HUDEP-2 (cell line): ENCODE data around the gene PTPRD.

Source experiments
- DNase-seq, 76 experiments: peaks; one replicate each; lab custom pipeline; 2025; ENCODE audit not compliant: unreplicated experiment in 76 of 76; lab: John Stamatoyannopoulos, UW

The PTPRD gene

DNA sequence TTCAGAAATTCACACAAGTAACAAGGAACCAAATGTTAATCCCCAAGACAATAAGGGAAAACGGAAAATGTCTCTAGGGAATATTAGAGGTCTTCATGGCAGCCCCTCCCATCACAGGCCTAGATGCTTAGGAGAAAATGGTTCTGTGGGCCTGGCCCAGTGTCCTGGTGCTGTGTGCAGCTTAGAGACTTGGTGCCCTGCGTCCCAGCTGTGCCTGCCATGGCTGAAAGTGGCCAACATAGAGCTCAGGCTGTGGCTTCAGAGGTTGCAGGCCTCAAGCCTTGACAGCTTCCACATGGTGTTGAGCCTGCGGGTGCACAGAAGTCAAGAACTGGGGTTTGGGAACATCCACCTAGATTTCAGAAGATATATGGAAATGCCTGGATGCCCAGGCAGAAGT lies 942.3 kb downstream of the PTPRD start:
- no peak for DNase-seq

DNA sequence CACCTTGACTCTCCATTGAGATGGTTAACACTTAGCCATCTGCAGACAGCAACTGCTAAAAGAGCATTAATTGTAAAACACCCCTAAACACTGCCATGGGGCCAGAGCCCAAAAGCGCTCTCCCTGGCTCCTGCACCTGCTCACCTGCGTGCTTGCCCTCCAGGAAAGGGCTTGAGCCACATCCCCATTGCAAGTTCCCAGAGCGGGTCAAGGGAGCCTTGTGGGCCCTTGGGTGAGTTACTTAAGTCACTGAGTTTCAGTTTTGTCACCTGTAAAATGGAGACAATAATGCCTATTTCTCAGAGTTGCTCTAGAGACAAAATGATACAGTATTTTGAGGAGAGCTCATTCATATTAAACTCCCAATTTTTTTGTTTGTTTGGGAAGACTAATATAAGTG lies 967.8 kb downstream of the PTPRD start:
- DNase-seq, result no peak

DNA sequence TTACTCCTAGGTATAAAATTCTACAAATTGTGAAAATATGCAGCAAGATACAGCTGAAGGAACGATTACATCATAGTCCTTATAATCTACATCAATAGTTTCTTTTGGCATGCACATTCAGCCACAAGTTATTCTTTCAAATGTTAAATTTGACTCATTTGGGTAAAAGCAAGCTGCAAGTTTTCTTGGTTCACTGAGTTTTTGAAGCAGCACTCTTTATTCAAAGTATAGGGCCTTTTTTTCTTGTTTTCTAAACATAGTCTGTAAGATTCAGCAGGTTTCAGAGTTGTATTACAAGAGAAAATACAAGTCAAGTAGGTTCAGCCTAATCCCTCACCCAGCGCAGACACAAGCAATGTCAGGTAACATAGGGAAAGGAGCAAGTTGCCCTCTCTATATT lies 981.5 kb downstream of the PTPRD start:
- DNase-seq, result no peak

DNA sequence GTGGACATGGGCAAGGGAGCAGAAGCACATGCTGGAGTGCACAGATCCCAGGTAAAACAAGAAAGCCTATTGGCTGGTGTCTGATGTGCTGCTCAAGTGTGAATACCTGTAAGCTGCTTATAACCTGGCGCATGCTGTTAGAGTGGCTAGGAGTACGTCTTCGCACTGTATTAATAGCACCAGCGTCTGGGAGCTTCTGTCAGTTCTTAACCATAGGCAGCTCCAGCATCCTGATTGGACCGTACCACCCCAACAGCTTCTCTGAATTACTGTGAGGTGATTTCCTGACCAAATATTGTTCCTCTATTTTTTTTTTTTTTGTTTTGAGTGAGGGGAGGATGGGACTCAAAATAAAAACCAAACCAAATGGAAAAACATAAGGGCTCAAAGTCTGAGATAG lies 987.6 kb downstream of the PTPRD start:
- no peak for DNase-seq

DNA sequence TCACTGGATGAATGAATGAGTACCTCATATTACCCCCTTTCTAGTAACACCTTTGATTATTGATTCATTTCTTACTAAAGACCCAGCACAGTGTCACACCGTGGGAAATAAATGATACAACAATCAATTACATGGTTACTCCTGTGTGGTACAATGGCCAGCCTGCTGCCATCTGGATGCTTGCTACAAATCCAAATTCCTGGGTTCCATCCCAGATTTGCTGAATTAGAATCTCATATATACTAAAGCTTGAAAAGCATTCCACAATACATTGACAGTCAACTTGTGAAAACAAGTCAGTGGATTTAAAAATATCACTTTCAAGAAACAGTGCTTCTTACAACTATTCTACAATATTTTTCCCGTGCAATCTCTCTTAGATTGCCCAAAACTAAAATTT lies 989.3 kb downstream of the PTPRD start:
- no peak for DNase-seq

DNA sequence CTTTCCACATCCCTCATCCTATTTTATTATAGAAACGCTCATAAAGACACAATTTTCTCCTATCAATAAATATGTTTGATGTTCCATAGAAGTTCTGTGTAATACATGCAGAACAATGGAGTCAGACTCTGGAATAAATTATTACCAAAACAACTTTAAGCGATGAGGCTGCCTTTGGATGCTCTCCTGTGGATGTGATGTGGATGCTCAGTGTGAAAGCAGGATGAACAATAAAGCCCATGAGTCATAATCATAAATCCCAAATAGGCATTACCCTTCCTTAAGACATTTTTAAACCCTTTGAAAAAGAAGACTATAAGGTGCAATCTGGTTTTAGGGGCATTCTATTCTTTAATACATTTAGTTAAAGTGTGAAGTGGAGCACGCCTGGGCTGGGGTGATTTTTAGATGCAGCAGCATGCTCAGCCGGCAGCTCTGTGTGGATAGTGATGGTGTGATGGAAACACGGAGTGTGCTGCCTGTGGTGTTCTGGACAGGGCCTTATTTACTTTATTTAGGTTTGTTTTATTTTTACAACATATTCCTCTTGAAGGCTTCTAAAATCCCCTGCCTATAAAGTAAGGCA lies 991.4 kb downstream of the PTPRD start:
- no peak for DNase-seq

DNA sequence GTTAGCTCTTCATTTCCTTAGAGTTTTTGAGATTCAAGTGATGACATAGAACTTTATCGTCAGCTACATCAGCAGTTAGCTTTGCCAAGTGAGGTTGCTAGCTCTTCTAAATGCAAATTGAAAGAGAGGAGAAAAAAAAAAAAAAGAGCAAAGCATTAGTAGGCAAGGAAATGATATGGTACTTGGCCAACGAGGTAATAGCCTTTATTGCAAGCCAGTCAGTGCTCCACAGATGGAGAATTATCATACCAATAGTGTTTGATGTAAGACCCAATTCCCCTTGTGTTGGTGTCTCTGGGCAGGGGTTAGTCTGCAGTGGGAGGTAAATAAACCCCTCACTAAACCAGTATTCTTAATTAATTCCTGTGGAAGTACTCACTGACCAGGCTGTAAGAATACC lies 992.1 kb downstream of the PTPRD start:
- no peak for DNase-seq

DNA sequence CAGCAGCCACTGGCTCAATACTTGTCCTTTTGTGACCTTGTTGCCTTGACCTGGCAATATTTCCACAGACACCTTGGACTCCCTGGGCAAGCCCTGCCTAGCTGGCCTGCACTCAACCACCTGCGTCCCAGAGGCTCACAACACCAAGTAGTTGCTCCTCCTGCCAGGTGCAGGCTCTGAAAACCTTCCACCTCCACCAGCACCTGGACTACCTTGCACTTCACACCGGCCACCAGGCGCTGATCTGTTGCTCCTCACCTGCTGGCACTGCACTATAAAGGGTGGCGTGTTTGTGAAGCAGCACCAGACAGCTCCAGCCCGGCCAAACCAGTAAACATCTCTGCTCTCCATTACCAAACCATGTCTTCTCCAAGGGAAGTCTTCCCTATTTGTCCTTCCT lies 997.7 kb downstream of the PTPRD start:
- no peak for DNase-seq

DNA sequence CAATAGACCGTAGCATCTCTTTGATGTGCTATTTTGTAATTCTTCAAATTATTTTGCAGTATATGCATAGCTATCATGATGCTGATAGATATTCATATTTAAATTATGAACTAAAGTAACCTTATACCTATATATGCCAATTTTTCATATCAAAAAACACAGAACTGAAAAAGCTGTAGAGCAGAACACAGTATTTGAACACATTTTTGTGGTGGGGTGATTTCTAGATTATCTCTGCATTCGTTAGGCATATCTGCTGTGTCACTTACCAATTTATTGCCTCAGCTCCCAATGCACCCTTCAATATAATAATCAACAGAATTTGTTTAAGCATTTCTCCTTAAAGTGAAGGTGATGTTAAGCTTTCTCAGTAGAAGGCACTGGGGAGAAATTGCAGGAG lies 998.2 kb downstream of the PTPRD start:
- no peak for DNase-seq

DNA sequence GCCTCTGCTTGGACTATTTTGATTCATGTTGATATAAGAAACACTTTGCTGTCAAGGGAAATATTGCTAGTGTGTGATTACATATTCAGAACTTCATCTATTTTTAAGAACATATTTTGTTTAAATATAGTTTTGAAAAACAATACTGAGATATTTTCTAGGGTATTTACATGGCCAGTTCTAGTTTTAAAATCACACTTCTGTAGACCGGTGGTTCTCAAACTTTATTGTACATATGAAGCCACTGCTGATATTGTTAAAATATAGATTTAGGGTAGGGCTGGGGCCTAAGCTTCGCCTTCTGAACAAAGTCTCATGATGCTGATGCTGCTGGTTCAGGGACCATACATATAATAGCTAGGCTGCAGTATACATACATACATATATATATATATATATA lies 1000.0 kb downstream of the PTPRD start:
- no peak for DNase-seq

DNA sequence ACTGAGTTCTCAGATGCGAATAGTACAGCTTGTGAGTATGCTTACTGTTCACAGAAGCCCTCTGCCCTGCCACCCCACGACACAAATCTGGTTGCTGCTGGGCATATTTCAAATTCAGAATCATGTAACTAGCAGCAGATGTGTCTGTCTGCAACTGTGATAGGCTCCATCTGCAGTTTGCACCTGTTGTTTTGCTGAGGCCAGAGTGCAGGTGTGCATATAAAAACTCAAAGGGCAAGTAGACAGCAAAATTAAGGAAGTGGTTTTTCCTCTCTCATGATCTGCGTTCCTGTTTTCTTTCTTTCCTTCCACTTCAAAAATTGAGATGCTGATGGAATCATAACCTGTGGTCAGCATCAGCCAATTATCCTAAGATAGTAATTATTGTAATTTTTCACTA lies 1000.5 kb downstream of the PTPRD start:
- no peak for DNase-seq

DNA sequence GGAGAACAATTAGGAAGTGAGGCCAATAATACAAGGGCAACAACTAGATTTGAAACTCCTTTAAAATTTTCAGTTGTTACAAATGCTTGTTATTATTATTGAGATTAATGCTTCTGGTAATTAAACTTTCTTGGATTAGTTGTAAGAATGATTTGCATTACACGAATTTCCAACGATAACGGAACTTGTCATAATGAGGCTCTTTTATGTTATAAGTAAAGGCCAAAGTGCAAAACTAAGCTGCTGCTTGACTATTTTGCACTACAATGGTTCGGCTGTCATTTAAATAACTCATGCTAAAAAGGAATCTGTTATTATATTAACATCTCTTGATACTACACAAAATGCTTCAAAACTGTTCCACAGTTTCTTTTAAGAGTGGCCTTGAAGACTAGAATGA lies 1007.1 kb downstream of the PTPRD start:
- DNase-seq, result no peak

DNA sequence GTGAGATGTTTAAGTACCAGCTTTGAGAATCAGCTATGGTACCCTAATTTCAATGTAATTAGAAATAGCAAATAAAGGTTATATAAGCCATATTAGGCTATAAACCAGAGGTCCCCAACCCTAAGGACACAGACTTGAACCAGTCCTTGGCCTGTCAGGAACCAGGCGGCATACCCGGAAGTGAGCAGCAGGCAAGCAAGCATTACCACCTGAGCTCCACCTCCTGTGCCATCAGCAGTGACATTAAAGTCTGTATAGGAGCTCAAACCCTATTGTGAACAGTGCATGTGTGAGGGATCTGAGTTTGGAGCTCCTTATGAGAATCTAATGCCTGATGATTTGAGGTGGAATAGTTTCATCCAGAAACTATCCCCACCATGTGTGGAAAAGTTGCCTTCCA lies 1009.5 kb downstream of the PTPRD start:
- DNase-seq, result no peak

DNA sequence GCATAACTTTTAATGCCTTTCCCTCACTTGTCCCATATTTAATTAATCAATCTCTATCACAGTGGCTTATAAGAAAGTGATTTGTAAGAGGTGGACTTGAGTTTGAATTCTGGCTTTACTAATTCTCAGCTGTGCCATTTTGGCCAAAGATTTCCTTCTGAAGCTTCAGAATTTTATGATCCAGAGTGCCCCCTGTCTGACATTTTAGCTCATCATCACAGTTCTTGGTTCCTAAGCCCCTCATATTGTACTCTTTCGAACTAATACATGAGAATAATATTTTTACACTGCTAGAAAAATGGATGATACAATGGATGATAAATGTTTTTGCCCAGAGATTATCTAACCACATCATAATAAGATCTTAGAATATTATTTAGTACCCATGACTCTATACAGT lies 1014.1 kb downstream of the PTPRD start:
- no peak for DNase-seq

DNA sequence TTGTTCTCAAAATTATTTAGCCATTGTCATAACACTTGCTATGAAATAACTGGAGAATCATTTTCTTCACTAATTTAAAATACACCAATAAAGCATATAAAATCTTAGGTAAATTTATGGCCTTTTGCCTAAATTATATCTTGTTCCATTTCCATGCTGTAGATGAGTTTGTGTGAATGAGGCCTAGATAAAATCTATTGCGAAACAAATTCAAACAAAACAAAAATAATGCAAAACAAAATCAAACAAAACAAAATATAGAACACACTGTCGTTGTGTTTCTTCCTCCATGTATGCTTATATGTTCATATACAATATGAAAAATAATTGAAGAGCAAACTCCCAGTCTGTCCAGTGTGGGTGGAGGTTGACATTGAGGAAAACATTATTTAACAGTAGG lies 1020.7 kb downstream of the PTPRD start:
- DNase-seq, result no peak

DNA sequence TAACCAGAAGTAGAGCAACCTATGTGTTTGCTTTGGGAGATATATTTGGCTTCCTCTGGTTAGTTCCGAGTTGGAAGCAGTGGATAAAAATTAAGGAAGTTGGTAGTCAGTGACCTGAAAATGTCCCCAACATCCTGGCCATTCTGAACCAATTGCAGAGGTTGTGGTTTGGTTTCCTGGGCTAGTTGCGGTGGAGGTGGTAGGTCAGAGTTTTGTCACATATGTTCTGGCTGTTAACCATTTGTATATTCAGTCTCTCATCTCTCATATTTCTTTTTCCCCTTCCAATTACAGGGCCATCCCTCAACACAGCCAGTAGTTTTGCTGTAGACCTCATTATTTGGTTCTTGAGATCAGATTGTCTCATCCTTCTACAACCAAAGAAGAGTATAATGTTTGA lies 1026.9 kb downstream of the PTPRD start:
- no peak for DNase-seq

DNA sequence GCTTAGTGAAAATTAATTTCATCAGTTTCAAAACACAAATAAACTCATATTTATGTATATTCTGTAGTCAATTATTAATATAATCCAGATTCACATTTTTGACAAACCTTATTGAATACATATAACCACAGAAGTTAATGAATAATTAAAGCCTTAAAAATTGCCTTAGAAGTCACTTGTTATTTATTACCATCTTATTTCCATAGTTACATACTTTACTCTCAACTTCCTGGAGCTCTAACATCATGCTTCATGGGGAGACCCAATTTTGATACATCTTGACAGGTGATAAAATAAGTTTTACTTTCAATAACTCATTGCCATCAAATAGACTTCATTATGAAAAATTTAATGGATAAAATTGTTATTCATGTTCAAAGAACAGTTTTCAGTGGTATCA lies 1038.7 kb downstream of the PTPRD start:
- no peak for DNase-seq

DNA sequence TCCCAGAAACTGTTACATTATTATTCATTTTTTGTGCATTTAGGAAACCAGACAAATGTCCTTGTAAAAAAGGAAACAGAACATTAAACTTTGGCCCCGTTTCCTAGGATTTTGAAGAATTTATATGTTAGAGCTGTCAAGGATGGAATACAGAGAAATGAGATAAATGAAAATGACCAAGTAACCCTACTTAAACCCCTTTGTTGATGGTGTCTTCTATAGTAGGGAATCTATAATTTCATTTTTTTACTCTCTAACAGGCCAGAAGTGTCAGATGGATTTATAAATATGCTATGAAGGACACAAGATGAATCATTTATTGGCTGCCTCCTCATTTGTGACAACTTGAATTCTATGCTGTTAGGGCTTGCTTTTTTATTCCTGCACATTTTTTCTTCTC lies 1047.1 kb downstream of the PTPRD start:
- no peak for DNase-seq

DNA sequence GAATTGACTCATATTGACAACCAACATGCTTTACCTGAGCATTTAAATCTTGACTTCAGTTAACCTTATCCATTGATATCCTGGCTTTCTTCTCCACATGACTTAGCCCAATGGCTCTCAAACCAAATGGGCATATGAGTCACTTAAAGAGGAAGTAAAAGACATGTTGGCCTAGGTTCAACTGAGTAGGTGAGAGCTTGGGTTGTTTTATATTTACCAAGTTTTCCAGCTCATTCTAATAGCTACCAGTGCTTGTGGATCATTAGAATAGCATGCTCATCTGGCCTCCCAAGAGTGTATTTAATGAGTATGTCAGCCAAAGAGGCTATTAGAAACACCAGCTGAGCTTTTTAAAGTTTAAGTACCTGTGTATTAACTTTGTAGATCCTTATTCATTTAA lies 1049.0 kb downstream of the PTPRD start:
- no peak for DNase-seq

DNA sequence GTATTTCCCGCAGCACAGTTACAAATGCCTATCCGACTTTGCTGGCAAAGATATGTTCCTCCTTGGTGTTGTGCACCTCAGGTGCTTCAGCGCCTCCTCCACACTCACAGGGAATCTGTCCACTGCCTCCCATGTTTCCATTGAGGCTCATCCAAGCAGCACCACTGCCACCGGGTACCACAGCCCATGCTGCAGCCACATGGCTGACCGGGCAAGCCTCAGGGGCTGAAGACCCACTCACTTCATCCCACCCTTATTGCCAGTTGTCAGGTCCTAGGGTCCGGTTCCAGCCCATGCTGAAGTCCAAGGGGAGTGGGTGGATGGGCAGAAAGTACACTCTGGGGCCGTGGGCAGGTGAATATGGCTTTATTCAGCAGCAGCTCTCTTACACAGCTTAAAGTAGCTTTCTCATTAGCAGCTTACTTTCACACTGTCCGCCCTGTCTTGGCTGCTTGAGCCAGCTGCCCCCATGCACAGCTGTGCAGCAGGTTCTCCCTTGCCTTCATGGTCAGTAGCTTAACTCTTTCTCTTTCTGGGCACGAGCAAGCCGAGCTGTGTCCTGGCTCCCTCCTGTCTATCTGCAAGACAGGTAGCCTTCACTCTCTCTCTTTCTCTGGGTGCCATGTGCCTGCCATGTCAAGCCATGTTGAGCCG lies 1052.3 kb downstream of the PTPRD start:
- DNase-seq, result no peak

DNA sequence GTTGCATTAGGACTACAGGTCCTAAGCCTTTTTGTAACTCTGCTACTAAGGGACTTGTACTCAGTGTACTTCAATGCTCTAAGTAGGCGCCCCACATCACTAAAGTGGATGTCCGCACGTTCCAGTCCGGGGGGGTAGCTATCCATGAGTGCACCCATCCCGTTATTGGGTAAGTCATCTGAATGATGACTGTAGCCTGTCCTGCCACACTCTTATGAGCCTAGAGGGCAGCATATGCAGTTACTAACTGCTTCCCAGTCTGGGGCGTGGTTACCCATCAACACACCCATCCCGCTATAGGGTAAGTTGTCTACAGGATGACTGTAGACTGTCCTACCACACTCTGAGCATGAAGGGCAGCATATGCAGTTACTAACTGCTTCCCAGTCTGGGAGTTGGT lies 1053.9 kb downstream of the PTPRD start:
- DNase-seq, result no peak

DNA sequence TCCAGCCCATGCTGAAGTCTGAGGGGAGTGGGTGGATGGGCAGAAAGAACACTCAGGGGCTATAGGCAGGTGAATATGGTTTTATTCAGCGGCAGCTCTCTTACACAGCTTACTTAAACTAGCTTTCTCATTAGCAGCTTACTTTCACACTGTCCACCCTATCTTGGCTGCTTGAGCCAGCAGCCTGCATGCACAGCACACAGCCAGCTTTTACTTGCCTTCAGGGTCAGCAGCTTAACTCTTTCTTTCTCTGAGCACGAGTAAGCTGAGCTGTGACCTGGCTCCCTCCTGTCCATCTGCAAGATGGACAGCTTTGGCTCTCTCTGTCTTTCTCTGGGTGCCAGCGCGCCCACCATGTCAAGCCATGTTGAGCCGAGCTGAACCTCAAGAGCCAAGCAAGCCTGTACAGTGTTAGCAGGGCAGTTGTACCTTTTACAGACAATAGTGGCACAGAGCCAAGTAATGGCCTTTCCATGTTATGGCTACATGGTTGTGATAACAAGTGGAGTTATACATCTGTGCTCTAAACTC lies 1054.9 kb downstream of the PTPRD start:
- no peak for DNase-seq
